Urothelium cell line (cell line): ENCODE data around the gene CEP250.
"Not testable (repeated sequence)": the region's sequence is repeated elsewhere in the genome, so short reads cannot be mapped to it uniquely, and the experiment has no call there.

Source experiments
- DNase-seq: peaks from one replicate; pipeline ENCODE4 v3.0.0; 2011; ENCODE audit warnings: low spot score, mixed read lengths
- FAIRE-seq: peaks from 2 replicates; lab custom pipeline; 2011; peaks lifted over from hg19 to GRCh38; lab: Jason Lieb, UNC

The CEP250 gene

DNA sequence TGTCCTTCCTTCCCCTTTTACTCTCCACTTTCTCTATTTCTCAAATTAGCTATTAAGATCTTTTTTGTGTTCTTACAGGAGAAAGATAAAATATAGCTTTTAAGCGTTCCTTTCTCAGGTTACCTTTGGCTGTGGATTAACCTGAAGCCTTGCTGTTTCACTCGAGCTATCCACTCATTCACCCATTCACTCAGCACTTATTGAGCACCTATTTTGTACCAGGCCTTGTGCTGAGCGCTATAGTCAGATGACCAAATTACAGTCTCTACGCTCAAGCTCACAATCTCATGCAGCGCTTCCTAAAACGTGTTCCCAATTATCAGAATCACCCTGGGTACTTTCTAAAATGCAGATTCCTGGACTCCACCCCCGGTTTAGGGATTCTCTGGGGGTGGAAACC lies 1.8 kb upstream of the CEP250 start:
- FAIRE-seq (no peak), DNase-seq (no peak)

GRCh38 chr20:35456700-35457099 lies 1.3 kb downstream of the CEP250 start:
- not testable (repeated sequence) for FAIRE-seq, DNase-seq

DNA sequence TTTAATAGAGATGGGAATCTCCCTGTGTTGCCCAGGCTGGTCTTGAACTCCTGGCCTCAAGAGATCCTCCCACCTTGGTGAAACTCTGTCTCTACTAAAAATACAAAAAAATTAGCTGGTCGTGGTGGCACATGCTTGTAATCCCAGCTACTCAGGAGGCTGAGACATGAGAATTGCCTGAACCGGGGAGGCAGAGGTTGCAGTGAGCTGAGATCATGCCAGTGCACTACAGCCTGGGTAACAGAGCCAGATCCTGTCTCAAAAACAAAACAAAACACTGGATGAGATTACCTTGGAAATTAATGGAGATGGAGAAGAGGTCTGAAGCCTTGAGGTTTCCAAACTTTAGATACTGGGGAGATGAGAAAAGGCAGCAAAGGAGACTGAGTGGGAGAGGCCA lies 2.1 kb downstream of the CEP250 start:
- not testable (repeated sequence) for DNase-seq, FAIRE-seq

- no peak for FAIRE-seq
These were observed 3.0 kb downstream of the CEP250 start for GRCh38 chr20:35458388-35458787.

GRCh38 chr20:35461620-35462019 lies 6.2 kb downstream of the CEP250 start:
- DNase-seq: no peak

More at GRCh38 chr20:35458388-35458787, 3.0 kb downstream of the CEP250 start:
- DNase-seq: no peak

GRCh38 chr20:35462351-35462750 lies 7.0 kb downstream of the CEP250 start:
- FAIRE-seq (no peak), DNase-seq (no peak)

More at GRCh38 chr20:35461620-35462019, 6.2 kb downstream of the CEP250 start:
- no peak for FAIRE-seq

DNA sequence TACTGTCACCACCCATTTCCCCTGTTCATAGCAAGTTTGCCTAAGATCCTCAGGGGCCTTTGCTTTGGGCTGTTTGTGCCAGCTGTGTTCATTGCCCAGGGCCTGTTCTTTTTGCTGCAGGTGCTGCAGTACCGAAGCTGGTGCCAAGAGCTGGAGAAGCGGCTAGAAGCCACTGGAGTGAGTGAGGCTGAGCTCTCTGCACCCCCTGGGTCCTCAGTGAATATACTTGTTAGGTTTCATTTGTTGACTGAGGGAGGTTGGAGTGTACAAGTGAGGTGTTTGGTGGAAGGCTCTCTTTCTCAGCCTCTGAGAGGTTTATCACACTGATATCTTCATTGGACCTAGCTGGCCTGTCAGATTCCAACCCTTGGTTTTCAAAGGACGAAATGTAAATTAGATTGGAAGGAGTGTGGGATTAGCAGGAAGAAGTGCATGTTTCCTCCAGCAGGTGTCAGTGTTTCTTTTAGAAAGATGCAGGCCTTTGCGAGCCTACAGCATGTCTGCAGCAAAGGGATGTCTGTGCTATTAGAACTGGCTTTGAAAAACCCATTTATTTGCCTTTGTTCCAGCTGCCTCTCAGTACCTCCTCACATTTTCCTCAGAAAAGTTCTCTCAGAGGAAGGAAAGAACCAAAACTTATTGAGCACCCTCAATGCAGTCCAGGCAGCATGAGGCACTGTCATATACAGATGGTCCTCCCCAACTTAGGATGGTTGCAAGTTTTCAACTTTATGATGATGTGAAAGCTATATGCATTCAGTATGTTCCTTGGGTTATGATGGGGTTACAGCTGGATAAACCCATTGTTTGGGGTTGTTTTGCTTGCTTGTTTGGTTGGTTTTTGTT lies 8.3 kb downstream of the CEP250 start:
- FAIRE-seq (no peak), DNase-seq (peak; percentile 71)

- DNase-seq (no peak), FAIRE-seq (no peak)
These were observed 10.6 kb downstream of the CEP250 start for GRCh38 chr20:35465976-35466375.

DNA sequence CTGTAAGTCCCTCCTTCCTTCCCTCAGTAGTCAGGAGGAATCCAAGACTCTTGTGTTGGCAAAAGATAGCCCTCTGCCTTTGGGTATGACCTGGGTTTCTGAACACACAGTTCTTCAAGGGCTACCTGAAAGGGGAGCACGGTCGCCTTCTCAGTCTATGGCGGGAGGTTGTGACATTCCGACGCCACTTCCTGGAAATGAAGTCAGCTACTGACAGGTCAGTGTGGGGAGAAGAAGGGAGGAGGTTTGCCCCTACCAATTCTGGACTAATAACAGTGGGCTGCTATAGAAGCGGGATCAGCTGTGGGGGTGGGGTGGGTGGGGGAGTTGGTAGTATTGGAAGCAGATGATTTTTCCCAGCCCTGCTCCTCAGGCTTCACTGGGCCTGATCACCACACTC lies 11.5 kb downstream of the CEP250 start:
- FAIRE-seq (no peak), DNase-seq (no peak)

DNA sequence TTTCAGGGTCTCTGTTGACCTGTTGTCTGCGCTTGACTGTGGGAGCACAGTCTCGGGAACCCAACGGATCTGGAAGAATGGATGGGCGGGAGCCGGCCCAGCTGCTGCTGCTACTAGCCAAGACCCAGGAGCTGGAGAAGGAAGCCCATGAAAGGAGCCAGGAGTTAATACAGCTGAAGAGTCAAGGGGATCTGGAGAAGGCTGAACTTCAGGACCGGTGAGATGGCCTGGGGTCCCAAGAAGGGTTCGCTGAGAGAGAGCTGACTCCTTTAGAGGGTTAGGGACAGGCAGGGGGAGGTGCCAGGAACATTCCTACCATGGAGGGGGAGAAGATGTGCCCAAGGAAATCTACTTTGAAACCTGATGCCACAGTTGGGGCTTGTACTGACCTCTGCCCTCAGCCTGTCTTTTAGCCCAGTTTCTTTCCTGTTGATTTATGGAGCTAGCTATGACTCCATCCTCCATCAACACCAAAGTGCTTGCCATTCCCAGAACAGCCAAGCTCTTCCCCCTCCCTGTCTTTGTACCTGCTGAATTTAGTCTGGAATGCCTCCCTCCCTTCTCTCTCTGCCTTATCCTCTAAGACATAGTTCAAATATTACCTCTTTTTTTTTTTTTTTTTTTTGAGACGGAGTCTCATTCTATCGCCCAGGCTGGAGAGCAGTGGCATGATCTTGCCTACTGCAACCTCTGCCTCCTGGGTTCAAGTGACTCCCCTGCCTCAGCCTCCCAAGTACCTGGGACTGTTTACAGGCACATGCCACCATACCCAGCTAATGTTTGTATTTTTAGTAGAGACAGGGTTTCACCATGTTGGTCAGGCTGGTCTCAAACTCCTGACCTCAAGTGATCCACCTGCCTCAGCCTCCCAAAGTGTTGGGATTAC lies 12.2 kb downstream of the CEP250 start:
- DNase-seq: peak; percentile 56
- no peak for FAIRE-seq

GRCh38 chr20:35468671-35469334 lies 13.4 kb downstream of the CEP250 start:
- no peak for DNase-seq
- FAIRE-seq: no peak

DNA sequence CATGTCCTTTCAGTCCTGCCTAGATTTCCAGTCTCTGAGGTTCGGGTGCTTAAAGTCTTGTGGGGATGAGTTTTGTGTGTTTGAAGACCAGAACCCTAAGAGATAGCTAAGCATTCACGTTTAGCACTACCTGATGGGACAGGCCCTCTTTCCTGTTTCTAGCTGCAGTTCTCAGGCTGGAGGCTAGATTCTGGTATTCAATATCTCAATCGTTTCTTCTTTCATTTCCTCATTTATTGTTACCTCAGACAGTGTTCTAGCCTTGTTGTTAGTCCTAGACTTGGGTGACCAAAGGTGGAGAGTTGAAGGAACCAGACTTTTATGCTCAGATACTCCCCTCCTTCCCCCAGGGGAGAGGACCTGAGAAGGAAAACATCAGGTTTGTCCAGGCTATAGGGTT lies 16.8 kb downstream of the CEP250 start:
- FAIRE-seq: no peak

DNA sequence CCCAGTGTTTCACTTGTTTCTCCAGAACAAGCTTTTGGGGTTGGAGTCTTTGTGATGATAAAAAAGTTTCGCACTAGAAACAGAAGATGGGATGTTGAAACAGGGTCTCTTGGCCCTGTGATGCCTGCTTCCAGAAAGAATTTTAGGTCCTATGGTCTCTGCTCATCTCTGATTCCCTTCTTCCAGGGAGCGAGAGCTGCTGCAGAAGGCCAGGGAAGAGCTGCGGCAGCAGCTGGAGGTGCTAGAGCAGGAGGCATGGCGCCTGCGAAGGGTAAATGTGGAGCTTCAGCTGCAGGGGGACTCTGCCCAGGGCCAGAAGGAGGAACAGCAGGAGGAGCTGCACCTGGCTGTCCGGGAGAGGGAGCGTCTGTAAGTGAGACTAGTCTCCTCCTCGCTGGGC lies 18.3 kb downstream of the CEP250 start:
- DNase-seq: no peak
- no peak for FAIRE-seq

More for the DNA sequence above, 16.8 kb downstream of the CEP250 start:
- DNase-seq: no peak

DNA sequence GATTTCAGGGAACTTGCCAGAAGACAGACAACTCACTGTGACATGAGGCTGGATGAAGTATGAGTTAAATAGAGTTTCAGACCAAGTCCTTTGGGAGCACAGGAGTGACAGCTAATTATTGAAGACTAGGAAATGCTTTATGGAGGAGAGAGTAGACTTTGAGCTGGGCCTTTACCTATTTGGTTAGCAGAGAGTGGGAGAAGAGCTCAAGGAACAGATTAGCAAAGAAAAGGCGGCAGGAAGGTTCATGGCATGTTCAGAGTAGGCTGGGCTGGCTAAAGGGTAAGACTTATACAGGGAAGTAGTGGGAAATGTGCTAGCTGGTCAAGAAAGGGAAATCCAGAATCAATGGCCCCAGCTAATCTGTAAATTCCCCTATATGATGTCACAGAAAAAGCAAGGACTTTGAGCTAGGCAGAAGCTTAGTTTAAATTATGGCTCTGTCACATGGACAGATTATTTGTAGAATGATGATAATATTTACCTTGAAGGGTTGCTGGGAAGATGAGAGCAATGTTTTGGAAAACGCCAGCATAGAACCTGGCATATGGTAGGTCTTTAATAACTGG lies 19.0 kb downstream of the CEP250 start:
- no peak for FAIRE-seq
- no peak for DNase-seq

DNA sequence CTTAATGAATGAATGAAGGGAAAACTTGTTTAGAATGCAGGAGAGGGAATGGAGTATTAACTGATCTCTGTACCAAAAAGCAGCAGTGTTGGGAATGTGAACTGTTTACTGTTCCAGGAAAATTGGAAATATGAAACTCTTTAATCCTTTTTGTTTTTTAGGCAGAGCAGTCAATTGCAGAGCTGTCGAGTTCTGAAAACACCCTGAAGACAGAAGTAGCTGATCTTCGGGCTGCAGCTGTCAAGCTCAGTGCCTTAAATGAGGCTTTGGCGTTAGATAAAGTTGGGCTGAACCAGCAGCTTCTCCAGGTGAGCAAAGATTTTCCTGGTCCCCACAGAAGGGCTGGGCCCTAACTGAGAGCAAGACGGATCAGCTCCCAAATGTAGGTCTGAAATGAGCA lies 20.9 kb downstream of the CEP250 start:
- DNase-seq (no peak), FAIRE-seq (no peak)

DNA sequence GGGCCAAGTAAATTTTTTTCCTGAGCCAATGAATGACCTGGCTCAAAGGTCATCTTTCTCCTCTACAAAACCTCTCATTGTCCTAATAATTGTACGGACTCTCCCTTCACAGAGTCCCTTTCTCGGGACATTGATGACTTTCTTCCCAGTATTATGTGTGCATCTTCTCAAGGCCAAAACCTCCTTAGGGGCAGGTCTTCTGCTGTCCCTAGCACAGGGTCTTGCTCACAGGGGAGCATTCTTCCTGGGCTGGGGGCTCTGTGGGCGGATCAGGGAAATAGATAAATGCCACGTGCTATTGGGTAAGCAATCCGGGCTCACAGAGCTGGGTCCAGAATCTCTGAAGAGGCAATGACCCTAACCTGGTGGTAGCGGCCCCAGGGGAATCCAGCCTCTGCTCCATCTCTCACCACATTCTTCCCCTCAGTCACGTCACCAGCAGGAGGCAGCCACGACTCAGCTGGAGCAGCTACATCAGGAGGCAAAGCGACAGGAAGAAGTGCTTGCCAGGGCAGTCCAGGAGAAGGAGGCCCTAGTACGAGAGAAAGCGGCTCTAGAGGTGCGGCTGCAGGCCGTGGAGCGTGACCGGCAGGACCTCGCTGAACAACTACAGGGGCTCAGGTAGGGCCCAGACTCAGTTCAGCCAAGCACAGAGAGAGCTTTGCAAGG lies 23.5 kb downstream of the CEP250 start:
- FAIRE-seq (no peak), DNase-seq (no peak)

GRCh38 chr20:35479798-35480197 lies 24.4 kb downstream of the CEP250 start:
- no peak for DNase-seq
- FAIRE-seq: no peak

DNA sequence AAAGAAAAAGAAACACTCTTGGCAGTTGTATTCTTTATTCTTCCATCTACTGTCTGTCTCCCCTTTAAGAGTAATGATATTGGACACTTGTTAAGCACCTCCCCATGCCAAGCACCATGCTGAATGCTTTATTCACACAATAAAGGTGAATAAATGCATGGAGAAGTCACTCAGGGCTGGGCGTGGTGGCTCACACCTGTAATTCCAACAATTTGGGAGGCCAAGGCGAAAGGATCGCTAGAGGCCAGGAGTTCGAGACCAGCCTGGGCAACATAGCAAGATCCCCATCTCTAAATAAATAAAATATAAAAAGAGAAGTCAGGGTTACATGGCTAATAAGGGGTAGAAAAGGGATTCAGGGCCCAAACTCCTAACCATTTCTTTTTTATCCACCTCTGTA lies 32.1 kb downstream of the CEP250 start:
- FAIRE-seq (no peak), DNase-seq (no peak)

- DNase-seq (no peak), FAIRE-seq (no peak)
These were observed 34.3 kb downstream of the CEP250 start for GRCh38 chr20:35489717-35490116.

DNA sequence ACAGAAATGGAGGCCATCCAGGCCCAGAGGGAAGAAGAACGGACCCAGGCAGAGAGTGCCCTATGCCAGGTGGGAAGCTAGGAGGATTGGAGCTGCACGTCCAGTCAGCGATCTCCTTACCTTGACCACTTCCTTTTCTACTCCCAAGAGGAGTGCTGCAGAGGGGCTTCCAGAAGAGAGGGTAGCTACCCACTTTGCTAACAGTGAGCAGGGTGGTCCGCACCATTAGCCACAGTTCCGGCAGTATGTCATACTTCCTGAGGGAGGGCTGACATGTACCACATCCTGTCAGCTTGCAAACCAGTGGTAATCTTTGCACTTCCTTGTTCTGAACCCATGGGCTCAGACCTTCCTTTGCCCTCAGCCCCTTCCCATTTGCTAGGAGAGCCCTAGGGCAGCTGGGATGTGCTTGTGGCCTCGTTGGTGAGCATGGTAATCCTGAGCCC lies 35.4 kb downstream of the CEP250 start:
- FAIRE-seq (no peak), DNase-seq (no peak)
